ENCODE measurements around the gene FAM193A.

- TF ChIP-seq, protein P1, sequence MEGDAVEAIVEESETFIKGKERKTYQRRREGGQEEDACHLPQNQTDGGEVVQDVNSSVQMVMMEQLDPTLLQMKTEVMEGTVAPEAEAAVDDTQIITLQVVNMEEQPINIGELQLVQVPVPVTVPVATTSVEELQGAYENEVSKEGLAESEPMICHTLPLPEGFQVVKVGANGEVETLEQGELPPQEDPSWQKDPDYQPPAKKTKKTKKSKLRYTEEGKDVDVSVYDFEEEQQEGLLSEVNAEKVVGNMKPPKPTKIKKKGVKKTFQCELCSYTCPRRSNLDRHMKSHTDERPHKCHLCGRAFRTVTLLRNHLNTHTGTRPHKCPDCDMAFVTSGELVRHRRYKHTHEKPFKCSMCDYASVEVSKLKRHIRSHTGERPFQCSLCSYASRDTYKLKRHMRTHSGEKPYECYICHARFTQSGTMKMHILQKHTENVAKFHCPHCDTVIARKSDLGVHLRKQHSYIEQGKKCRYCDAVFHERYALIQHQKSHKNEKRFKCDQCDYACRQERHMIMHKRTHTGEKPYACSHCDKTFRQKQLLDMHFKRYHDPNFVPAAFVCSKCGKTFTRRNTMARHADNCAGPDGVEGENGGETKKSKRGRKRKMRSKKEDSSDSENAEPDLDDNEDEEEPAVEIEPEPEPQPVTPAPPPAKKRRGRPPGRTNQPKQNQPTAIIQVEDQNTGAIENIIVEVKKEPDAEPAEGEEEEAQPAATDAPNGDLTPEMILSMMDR (IDR thresholded peaks at IDR 0.05), result no peak
- no peak for TF ChIP-seq POLR2A (IDR thresholded peaks at IDR 0.05)
- no peak for TF ChIP-seq POLR2AphosphoS5 (IDR thresholded peaks at IDR 0.05)
Observed at GRCh38 chr4:2691952-2692435, 155.5 kb downstream of the FAM193A start.

Data from transverse colon (tissue), 4 donors.